Coronary artery (tissue), 2 donors: ENCODE results near the gene KIF5C.

Experiments
- DNase-seq: peaks from one replicate; pipeline ENCODE4 v3.0.0-alpha.2; 2017; ENCODE audit warnings: low spot score
- H3K27ac ChIP-seq, 2 donors: fragments of 200-600 bp; sonication (generic); one replicate each; pipeline ENCODE4 v1.5.1; 2016 to 2019
- H3K4me3 ChIP-seq: fragments of 200-600 bp; sonication (generic); 2 replicates; pipeline ENCODE4 v1.5.1; 2016; ENCODE audit warnings: mild to moderate bottlenecking, moderate library complexity
- TF ChIP-seq, protein P1 (sequence below): fragments of 200-600 bp; sonication (generic); IDR thresholded peaks from one replicate; pipeline ENCODE4 v1.5.1; 2019; ENCODE audit warnings: antibody characterized with exemption

KIF5C gene

DNA sequence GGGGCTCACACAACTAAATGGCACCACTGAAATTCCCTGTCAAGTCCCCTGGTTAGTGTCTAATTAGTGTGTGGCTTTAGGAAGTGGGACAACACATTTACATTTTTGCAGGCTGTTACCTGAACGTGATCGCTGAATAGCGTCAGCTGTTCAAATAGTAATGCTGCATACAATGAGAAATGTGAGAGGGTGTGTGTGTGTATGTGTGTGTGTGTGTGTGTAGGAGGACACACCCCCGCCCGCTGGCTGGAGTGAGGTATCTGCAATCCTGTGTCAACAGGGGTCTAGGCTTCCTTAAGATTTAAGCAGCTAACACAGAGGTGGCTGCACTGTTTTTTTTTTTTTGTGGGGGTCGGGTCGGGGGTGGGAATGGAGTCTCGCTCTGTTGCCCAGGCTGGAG is 158.7 kb downstream of the KIF5C start:
- no peak for DNase-seq
- TF ChIP-seq, protein P1, sequence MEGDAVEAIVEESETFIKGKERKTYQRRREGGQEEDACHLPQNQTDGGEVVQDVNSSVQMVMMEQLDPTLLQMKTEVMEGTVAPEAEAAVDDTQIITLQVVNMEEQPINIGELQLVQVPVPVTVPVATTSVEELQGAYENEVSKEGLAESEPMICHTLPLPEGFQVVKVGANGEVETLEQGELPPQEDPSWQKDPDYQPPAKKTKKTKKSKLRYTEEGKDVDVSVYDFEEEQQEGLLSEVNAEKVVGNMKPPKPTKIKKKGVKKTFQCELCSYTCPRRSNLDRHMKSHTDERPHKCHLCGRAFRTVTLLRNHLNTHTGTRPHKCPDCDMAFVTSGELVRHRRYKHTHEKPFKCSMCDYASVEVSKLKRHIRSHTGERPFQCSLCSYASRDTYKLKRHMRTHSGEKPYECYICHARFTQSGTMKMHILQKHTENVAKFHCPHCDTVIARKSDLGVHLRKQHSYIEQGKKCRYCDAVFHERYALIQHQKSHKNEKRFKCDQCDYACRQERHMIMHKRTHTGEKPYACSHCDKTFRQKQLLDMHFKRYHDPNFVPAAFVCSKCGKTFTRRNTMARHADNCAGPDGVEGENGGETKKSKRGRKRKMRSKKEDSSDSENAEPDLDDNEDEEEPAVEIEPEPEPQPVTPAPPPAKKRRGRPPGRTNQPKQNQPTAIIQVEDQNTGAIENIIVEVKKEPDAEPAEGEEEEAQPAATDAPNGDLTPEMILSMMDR: no peak
- H3K27ac ChIP-seq: no peak overlapping the region
- no peak overlapping the region for H3K4me3 ChIP-seq

DNA sequence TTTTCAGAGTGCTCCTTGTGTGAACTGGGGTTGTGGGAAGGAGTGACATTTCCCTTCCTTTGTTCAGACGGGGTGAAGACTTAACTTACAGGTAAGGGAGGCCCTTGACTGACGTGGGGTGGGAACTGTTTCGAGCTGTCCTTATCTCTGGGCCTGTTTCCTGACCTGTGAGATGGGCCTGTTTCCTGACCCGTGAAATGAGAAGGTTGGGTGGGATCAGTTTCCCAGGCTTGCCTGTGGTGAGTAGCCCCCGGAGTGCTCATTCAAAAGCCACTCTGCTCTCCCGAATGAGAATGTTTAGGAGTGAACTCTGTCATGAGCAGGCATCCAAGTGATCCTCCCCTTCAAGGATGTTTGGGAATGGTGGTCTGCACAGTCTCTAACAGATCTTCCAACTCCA is 159.4 kb downstream of the KIF5C start:
- TF ChIP-seq, protein P1: no peak
- DNase-seq: no peak
- H3K27ac ChIP-seq: no peak overlapping the region
- no peak overlapping the region for H3K4me3 ChIP-seq

DNA sequence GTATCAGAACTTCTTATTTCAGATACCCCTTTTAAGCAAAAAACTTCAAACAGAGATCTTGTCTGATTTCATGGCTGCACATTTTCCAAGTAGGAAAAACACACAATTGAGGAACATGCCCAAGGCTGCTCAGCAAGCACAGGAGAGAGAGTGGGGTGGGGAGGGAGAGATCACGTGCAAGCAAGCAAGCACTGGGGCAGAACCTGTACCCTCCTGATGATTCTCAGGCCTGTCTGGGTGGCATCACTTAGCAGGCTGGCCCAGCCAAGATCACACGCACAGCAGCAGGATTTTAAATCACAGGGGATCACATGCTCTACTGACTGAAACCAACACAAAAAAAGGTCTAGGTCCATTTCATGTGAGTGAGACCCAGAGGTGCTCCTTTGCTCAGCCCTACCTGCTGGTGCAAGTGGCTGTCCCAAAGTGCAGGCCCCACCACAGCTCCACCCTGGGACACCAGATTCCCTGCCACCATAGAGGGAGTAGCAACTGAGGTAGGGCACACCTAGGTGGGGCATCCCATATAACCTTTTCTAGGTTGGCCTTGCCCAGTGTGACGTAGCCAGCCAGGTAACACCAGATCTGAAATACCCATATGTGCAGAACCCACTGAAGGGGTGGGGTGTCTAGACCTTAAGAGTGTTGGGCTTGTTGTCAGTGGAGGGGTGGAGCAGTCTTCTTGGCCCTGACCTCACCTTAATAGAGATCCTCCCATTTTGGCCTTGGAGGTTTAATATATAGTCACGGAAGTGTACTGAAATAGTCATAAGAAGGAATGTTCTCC is 161.7 kb downstream of the KIF5C start:
- Histone ChIP-seq H3K4me3 (no peak overlapping the region), H3K27ac (no peak overlapping the region)
- no peak for DNase-seq
- TF ChIP-seq, protein P1: no peak

DNA sequence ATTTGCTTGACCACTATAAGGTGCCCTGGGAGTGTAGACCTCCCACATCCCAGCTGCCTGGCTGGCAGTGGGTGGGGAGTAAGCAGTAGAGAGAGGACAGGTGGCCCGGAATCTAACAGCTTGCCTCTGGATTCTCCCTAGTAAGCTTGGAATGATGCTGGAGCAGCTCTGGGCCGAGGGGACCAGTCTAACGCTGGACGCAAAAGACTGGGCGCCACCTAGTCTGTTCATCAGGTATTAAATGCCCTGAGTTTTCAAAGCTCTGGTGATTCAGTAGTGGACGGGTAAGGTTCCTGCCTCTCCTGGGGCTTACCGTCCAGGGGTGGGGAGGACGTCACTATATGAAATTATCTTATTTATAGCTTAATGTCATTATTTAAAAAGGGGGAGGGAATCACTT is 162.8 kb downstream of the KIF5C start:
- TF ChIP-seq, protein P1: no peak
- no peak for DNase-seq
- Histone ChIP-seq H3K4me3 (no peak overlapping the region), H3K27ac (no peak overlapping the region)

DNA sequence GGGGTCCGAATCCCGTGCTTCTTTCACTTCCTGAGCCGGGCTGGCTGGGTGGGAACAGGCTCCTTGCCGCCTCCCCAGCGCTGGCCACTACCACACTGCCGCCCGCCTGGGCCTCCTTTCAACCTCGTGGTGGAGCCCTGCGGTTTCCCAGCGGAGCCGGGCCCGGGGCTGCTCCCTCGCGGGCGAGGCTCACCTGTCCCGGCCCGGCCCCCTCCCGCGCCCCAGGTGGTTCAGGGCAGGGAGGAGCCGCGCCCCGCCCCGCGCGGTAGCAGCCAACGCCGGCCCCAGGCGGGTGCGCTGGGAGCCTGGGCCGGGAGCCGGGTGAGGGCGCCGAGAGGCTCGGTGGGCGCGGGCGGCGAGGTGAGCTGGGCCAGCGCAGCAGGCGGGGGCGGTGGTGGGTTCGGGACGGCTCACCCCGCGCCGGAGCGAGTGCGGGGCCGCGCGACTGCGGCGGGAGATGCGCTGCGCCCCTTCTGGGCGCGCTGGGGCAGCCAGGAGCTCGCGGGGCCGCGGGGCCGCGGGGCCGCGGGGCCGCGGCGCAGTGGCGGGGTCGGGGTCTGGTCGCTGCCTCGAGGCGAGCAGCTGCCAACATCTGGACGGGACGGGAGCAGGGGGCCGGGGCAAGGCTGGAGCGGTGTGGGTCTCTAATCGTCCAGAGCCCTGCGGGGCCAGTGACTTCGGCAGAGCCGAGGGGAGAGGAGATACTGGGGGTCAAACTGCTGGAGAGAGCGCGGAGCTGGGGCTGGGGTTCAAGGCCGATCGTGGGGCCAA is 163.6 kb downstream of the KIF5C start, which contains the start of gene LYPD6B:
Gene LYPD6B (plus strand): TSS at position 258 of the 771 bp plus-strand sequence. CDS start 92,250 bp downstream, outside the sequence.
- DNase-seq: no peak
- H3K4me3 ChIP-seq: peak within 1 kb of the TSS; percentile 65
- TF ChIP-seq, protein P1: no peak

DNA sequence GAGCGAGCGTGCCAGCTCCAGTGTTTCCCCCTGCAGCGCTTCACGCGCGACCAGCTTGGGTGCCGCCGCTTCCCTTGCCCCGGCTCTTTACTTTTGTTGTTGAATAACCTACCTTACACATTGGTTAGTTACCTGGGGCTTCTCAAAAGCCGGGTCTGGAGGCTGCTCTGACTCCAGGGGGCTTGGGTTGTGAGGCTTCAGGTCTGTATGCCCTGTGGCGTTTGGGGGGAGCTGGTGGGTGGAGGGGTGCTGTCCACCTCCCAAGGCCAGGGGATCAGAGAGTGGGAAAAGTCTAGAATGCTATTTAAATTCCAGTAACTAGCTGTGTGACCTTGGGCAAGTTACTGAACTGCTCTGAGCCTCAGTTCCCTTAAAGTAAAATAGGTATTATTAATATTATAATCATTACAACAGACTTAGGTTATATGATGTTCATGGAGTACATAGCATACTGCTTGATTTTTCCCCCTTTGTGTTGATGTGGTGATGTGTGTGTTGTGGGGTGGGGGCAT is 164.2 kb downstream of the KIF5C start:
- H3K4me3 ChIP-seq: peak overlapping the region; percentile 65
- no peak overlapping the region for H3K27ac ChIP-seq
- no peak for DNase-seq
- TF ChIP-seq, protein P1: no peak

More for the DNA sequence above, 163.6 kb downstream of the KIF5C start, which contains the start of gene LYPD6B:
- H3K27ac ChIP-seq: no peak within 1 kb of the TSS
